HG03175 (cell line): ENCODE results near the gene TCP11L1.

Experiments
- ATAC-seq: cut with Tn5 transposase; IDR thresholded peaks from one replicate; pipeline ENCODE4 v1.9.1; 2021; ENCODE audit warnings: mild to moderate bottlenecking, moderate library complexity; ENCODE audit not compliant: unreplicated experiment

TCP11L1 gene

GRCh38 chr11:33039274-33040032 lies at the start of gene TCP11L1:
Gene TCP11L1 (plus strand): TSS chr11:33039572. CDS start chr11:33043774, 4,202 bp downstream.
- ATAC-seq: peak; percentile 84

- no peak for ATAC-seq
Measured at GRCh38 chr11:32990481-32990880, 48.9 kb upstream of the TCP11L1 start.

GRCh38 chr11:32991427-32991826 lies 47.9 kb upstream of the TCP11L1 start:
- ATAC-seq: no peak

GRCh38 chr11:32991898-32992297 lies 47.5 kb upstream of the TCP11L1 start:
- ATAC-seq: no peak

GRCh38 chr11:33000181-33000580 lies 39.2 kb upstream of the TCP11L1 start:
- ATAC-seq: no peak

GRCh38 chr11:33001281-33001680 lies 38.1 kb upstream of the TCP11L1 start:
- no peak for ATAC-seq

GRCh38 chr11:33001751-33002542 lies 37.4 kb upstream of the TCP11L1 start:
- ATAC-seq: no peak

GRCh38 chr11:33005175-33005574 lies 34.2 kb upstream of the TCP11L1 start:
- no peak for ATAC-seq

- ATAC-seq: no peak
Measured at GRCh38 chr11:33006010-33006409, 33.4 kb upstream of the TCP11L1 start.

- no peak for ATAC-seq
Measured at GRCh38 chr11:33013755-33014154, 25.6 kb upstream of the TCP11L1 start.

GRCh38 chr11:33015621-33016551 lies 23.5 kb upstream of the TCP11L1 start, which contains the start of gene DEPDC7:
Gene DEPDC7 (plus strand): TSS chr11:33015878. CDS start chr11:33015956, 78 bp downstream.
- peak; percentile 72 for ATAC-seq

- ATAC-seq: no peak
Measured at GRCh38 chr11:33016654-33017053, 22.7 kb upstream of the TCP11L1 start.

- ATAC-seq: no peak
Measured at GRCh38 chr11:33017478-33017877, 21.9 kb upstream of the TCP11L1 start.

- no peak for ATAC-seq
Measured at GRCh38 chr11:33017965-33018364, 21.4 kb upstream of the TCP11L1 start.

GRCh38 chr11:33018840-33019239 lies 20.5 kb upstream of the TCP11L1 start:
- ATAC-seq: no peak

GRCh38 chr11:33021501-33021900 lies 17.9 kb upstream of the TCP11L1 start:
- no peak for ATAC-seq

GRCh38 chr11:33021937-33022336 lies 17.4 kb upstream of the TCP11L1 start:
- ATAC-seq: no peak

GRCh38 chr11:33025339-33025722 lies 14.0 kb upstream of the TCP11L1 start:
- no peak for ATAC-seq

- no peak for ATAC-seq
Measured at GRCh38 chr11:33027233-33027632, 12.1 kb upstream of the TCP11L1 start.

GRCh38 chr11:33027846-33028536 lies 11.4 kb upstream of the TCP11L1 start:
- ATAC-seq: no peak
